ENCODE results near the gene PLIN5. TPM values are rescaled to one million over a fixed set of nuclear protein-coding genes. Genes with fewer than 3 reads are reported as not detected.

Gene PLIN5
- total RNA-seq, 2 experiments from 2014 or later: 0.27 TPM; not detected in 1

DNA sequence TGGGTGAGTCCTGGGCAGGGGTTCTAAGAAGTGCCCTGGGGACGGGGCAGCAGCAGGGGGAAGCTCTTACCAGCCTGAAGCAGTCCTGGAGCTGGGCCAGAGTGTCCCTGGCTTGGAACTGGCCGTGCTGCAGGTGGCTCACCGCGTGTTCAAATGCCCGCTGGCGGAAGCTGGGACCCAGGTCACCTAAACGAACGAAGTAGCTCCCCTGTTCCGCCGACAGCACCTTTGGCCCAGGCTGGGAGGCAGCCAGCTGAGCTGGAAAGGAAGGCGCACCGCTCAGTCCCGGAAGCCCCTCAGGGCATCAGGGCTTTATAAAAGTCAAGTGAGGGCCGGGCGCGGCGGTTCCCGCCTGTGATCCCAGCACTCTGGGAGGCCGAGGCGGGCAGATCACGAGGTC, 26.3 kb downstream of the PLIN5 start:
- Mint-ChIP-seq H3K4me1 (ENCODE audit: low read depth) (peaks cover 8% of the 10 kb centered on the region), H3K9me3 (no peaks in the 10 kb centered on the region), H3K27ac (no peak overlapping the region), H3K27me3 (no peaks in the 10 kb centered on the region), H3K4me3 (no peak overlapping the region), H3K36me3 (ENCODE audit: low read depth) (peaks cover 3% of the 10 kb centered on the region)
- TF ChIP-seq, protein P1, sequence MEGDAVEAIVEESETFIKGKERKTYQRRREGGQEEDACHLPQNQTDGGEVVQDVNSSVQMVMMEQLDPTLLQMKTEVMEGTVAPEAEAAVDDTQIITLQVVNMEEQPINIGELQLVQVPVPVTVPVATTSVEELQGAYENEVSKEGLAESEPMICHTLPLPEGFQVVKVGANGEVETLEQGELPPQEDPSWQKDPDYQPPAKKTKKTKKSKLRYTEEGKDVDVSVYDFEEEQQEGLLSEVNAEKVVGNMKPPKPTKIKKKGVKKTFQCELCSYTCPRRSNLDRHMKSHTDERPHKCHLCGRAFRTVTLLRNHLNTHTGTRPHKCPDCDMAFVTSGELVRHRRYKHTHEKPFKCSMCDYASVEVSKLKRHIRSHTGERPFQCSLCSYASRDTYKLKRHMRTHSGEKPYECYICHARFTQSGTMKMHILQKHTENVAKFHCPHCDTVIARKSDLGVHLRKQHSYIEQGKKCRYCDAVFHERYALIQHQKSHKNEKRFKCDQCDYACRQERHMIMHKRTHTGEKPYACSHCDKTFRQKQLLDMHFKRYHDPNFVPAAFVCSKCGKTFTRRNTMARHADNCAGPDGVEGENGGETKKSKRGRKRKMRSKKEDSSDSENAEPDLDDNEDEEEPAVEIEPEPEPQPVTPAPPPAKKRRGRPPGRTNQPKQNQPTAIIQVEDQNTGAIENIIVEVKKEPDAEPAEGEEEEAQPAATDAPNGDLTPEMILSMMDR (IDR thresholded peaks at IDR 0.05): no peak
- intact Hi-C loops (cut with micrococcal nuclease): no loop called here
- ATAC-seq (no peak), DNase-seq (no peak)
- ChIA-PET CTCF (interaction anchor here (0.7 to 0.9 kb wide), 2 partner anchors 10 to 16 kb away, joined by 3 read pairs; partner anchors contain the start of gene PLIN4), POLR2A (interaction anchor here (1.5 kb wide), 1 partner anchor 27 kb away, joined by 4 read pairs; the partner anchor contains the start of gene PLIN5)

DNA sequence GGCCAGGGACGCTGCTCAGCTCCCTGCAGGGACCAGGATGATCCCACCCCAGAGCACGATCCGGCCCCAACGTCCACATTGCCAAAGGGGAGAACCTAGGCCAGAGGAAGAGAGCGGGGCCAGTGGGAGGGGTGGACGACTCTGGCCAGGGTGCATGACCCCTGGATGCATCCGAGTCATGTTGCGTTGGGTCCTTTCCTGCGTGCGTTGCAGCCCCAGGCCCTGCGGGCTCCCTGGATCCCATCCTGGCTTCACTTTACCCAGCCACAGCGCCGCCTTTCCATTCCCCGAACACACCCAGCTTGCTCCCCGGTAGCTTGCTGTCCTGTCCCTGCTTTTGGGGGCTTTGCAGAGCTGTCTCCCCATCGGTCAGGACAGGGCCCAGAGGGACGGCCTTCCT, 27.2 kb downstream of the PLIN5 start:
- Mint-ChIP-seq H3K27ac (no peak overlapping the region), H3K4me3 (no peak overlapping the region), H3K9me3 (no peaks in the 10 kb centered on the region), H3K36me3 (ENCODE audit: low read depth) (peaks cover 3% of the 10 kb centered on the region), H3K27me3 (no peaks in the 10 kb centered on the region), H3K4me1 (ENCODE audit: low read depth) (peaks cover 8% of the 10 kb centered on the region)
- no peak for ATAC-seq
- ChIA-PET CTCF (interaction anchor here (1.1 kb wide), 1 partner anchor 15 kb away, joined by 4 read pairs; no protein-coding TSS in a partner anchor), POLR2A (interaction anchor here (1.5 kb wide), 1 partner anchor 28 kb away, joined by 4 read pairs; the partner anchor contains the start of gene PLIN5)
- TF ChIP-seq, protein P1 (IDR thresholded peaks at IDR 0.05): no peak
- DNase-seq: no peak
- intact Hi-C loops (cut with micrococcal nuclease): no loop called here

DNA sequence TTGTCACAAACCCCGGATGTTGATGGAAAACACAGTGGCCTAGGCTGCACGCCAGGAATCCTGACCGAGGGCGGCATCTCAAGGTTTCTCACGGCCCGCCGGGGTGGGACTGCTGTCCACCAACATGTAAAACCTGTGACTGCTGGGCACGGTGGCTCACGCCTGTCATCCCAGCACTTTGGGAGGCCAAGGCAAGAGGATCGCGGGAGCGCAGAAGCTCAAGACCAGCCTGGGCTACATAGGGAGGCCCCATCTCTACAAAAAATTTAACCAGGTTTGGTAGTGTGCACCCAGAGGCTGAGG, 27.9 kb downstream of the PLIN5 start:
- intact Hi-C loops (cut with micrococcal nuclease): no loop called here
- H3K27ac Mint-ChIP-seq: no peak overlapping the region
- CTCF ChIA-PET: interaction anchor here (1.1 kb wide), 1 partner anchor 16 kb away, joined by 4 read pairs; no protein-coding TSS in a partner anchor

DNA sequence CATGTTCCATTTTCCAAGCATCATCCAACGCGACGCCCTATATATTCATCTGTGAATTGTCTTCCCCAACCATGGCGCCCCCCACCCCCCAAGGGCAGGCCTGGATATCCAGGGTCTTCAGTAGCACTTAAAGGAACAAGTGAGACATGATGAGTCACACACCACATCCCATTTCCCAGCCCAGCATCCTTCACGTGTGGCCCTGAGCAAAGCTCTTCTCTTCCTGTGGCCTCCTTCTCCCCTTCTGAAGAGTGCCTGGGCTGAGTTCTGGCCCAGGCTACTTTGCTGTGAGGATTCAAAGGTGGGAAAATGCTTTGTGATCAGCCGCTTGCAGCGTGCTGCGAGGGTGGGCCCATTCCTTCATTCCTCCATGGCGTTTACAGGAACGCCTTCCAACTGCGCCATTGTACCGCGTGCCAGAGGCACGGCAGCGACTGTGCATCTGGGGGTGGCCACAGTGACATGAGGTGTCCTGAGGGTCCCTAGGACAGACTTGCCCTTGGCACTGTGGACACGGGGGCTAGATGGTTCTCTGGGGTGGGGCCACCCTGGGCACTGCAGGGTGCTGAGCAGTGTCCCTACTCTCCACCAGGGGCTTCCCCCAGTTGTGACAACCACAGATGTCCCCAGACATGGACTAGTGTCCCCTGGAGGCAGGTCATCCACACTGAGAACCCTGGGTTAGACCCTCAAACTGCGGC, 28.4 kb downstream of the PLIN5 start:
- peak; percentile 30 for DNase-seq
- H3K27me3 Mint-ChIP-seq: no peaks in the 10 kb centered on the region
- peak; percentile 69 for ATAC-seq
- POLR2A ChIA-PET: no interaction called here
- no peak overlapping the region for H3K4me3 Mint-ChIP-seq
- no peak overlapping the region for H3K27ac Mint-ChIP-seq
- H3K36me3 Mint-ChIP-seq (ENCODE audit: low read depth): peaks cover 3% of the 10 kb centered on the region
- TF ChIP-seq, protein P1 (IDR thresholded peaks at IDR 0.05): no peak
- CTCF ChIA-PET: interaction anchor here (0.7 to 1.1 kb wide), 2 partner anchors 17 to 187 kb away, joined by 3 to 4 read pairs; no protein-coding TSS in a partner anchor
- peaks cover 8% of the 10 kb centered on the region for H3K4me1 Mint-ChIP-seq (ENCODE audit: low read depth)
- intact Hi-C loops (cut with micrococcal nuclease): no loop called here
- H3K9me3 Mint-ChIP-seq: no peaks in the 10 kb centered on the region

More for the DNA sequence above, 27.9 kb downstream of the PLIN5 start:
- Mint-ChIP-seq H3K27me3 (no peaks in the 10 kb centered on the region), H3K36me3 (ENCODE audit: low read depth) (peaks cover 3% of the 10 kb centered on the region), H3K4me1 (ENCODE audit: low read depth) (peaks cover 8% of the 10 kb centered on the region), H3K9me3 (no peaks in the 10 kb centered on the region), H3K4me3 (no peak overlapping the region)
- POLR2A ChIA-PET: no interaction called here
- ATAC-seq (no peak), DNase-seq (no peak)
- TF ChIP-seq, protein P1 (IDR thresholded peaks at IDR 0.05): no peak
